Measurements from ENCODE around the gene MOGAT3.

DNA sequence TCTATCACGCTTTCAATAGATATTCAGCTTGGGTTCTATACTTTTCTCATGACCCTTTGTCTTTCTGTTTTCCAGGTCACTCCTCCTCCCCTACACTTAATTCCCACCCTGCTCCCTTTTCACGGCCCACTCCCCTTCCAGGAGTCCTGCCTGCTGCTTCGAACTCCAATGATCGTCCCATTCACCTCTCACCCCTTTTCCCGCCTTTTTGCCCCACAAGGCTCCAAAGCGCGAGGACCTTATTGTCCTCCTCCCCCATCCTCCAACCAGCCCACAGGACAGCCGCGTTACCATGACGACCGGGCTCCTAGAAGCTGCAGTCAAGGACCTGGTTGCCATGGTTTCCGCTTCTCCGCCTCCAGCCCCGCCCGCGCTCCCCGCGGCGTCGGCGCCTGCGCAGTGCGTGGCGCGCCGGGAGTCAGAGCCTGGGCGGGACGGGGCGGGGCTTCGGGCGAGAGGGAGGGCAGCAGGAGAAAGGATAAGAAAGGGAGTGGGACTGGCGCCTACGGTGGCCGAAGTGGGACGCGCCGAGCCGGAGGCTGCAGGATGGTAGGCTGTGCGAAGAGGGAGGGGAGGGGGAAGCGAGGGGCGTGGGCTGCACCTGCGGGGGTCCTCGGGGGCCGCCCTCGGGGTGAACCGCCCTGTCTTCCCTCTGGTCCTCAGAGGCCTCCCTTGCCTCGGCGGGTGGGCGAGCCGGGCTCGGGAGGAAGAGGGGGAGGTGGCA, 46.7 kb downstream of the MOGAT3 start, which contains the start of gene AP1S1:
- TF ChIP-seq, protein P1, sequence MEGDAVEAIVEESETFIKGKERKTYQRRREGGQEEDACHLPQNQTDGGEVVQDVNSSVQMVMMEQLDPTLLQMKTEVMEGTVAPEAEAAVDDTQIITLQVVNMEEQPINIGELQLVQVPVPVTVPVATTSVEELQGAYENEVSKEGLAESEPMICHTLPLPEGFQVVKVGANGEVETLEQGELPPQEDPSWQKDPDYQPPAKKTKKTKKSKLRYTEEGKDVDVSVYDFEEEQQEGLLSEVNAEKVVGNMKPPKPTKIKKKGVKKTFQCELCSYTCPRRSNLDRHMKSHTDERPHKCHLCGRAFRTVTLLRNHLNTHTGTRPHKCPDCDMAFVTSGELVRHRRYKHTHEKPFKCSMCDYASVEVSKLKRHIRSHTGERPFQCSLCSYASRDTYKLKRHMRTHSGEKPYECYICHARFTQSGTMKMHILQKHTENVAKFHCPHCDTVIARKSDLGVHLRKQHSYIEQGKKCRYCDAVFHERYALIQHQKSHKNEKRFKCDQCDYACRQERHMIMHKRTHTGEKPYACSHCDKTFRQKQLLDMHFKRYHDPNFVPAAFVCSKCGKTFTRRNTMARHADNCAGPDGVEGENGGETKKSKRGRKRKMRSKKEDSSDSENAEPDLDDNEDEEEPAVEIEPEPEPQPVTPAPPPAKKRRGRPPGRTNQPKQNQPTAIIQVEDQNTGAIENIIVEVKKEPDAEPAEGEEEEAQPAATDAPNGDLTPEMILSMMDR (IDR thresholded peaks at IDR 0.05; ENCODE audit: low read depth, low read length, poor library complexity, severe bottlenecking): no peak
- TF ChIP-seq EZH2phosphoT487 (IDR thresholded peaks at IDR 0.05; ENCODE audit: borderline replicate concordance, low read length): no peak

All from DOHH2 (cell line).